Prostate gland (tissue), 2 donors: ENCODE data around the gene KIAA1671. TPM values are rescaled to one million over a fixed set of nuclear protein-coding genes. Genes with fewer than 3 reads are reported as not detected.

Source experiments
- DNase-seq: peaks from one replicate; pipeline ENCODE4 v3.0.0-alpha.2; 2019; ENCODE audit warnings: low spot score
- H3K27ac ChIP-seq, 2 donors: fragments of 200-600 bp; sonication (generic); 2 replicates each; pipeline ENCODE4 v1.5.1; 2017 to 2019
- H3K27me3 ChIP-seq: fragments of 200-600 bp; sonication (generic); replicated peaks from 2 replicates; pipeline ENCODE4 v1.5.1; 2019; ENCODE audit not compliant: insufficient read depth
- H3K36me3 ChIP-seq, 2 donors: fragments of 200-600 bp; sonication (generic); 1 replicate in 1 of 2; 2 replicates in 1 of 2; pipeline versions ENCODE4 v1.5.1 to v1.8.1; 2017 to 2019
- H3K4me1 ChIP-seq: fragments of 200-600 bp; sonication (generic); replicated peaks from 2 replicates; pipeline ENCODE4 v1.5.1; 2019
- H3K4me3 ChIP-seq, 2 donors: fragments of 200-600 bp; sonication (generic); 2 replicates each; pipeline ENCODE4 v1.5.1; 2017 to 2019
- H3K9me3 ChIP-seq: fragments of 200-600 bp; sonication (generic); 2 replicates; pipeline ENCODE4 v1.5.1; 2017
- CTCF ChIP-seq, 4 experiments: fragments of 200-600 bp in 2 of 4; fragments of 450-650 bp in 2 of 4; sonication (generic) in 2 of 4; IDR thresholded peaks; 1 replicate in 3 of 4; 2 replicates in 1 of 4; pipeline ENCODE4 v1.5.1; 2016 to 2019; ENCODE audit warnings: antibody characterized with exemption in 4 of 4, mild to moderate bottlenecking in 2 of 4, moderate library complexity in 2 of 4
- POLR2A ChIP-seq: fragments of 450-650 bp; IDR thresholded peaks from one replicate; pipeline ENCODE4 v1.6.1; 2016; ENCODE audit warnings: antibody characterized with exemption, mild to moderate bottlenecking
- POLR2AphosphoS5 ChIP-seq: sonication (generic); formaldehyde crosslinking; IDR thresholded peaks from one replicate; pipeline ENCODE4 v1.6.1; 2017; ENCODE audit warnings: antibody characterized with exemption
- WGBS: methylation state at CpG from one replicate; pipeline ENCODE4 v1.1.5; 2018; 5-methylcytosine and 5-hydroxymethylcytosine counted together
- intact Hi-C: fragments of 100-400 bp; cut with DNase I; formaldehyde crosslinking; loops from one replicate; pipeline ENCODE4 v1.14.2; 2022
- total RNA-seq, 2 donors: library from RNA; depleted of rRNA; stranded (reverse); fragments of >200 nt; gene quantifications; one replicate each; pipeline ENCODE4 v1.1.0, GENCODE V29; 2016

The KIAA1671 gene
- total RNA-seq, 2 donors from 2014 or later, result 44.8 to 53.1 TPM

- no peak for DNase-seq
- intact Hi-C loops, result no loop called here
- Histone ChIP-seq H3K36me3 (no peaks in the 10 kb centered on the region), H3K4me3 (no peak overlapping the region), H3K9me3 (no peaks in the 10 kb centered on the region), H3K4me1 (peaks cover 8% of the 10 kb centered on the region), H3K27me3 (no peaks in the 10 kb centered on the region), H3K27ac (no peak overlapping the region)
- 91% methylated on average over 3 of the region's 3 CpGs for WGBS
- no peak for TF ChIP-seq POLR2A
- TF ChIP-seq CTCF (IDR thresholded peaks at IDR 0.05), result no peak
- no peak for TF ChIP-seq POLR2AphosphoS5
Observed at GRCh38 chr22:25123677-25124076, 171.2 kb downstream of the KIAA1671 start.

GRCh38 chr22:25125693-25126357, 173.3 kb downstream of the KIAA1671 start:
- Histone ChIP-seq H3K36me3 (no peaks in the 10 kb centered on the region), H3K4me3 (no peak overlapping the region), H3K9me3 (no peaks in the 10 kb centered on the region), H3K27me3 (no peaks in the 10 kb centered on the region), H3K27ac (no peak overlapping the region), H3K4me1 (no peaks in the 10 kb centered on the region)
- 40% methylated on average over 9 of the region's 9 CpGs for WGBS
- intact Hi-C loops, result no loop called here
- DNase-seq, result no peak
- no peak for TF ChIP-seq CTCF (IDR thresholded peaks at IDR 0.05)
- no peak for TF ChIP-seq POLR2AphosphoS5
- TF ChIP-seq POLR2A, result no peak

GRCh38 chr22:25126510-25126909, 174.0 kb downstream of the KIAA1671 start:
- Histone ChIP-seq H3K36me3 (no peaks in the 10 kb centered on the region), H3K27me3 (no peaks in the 10 kb centered on the region), H3K4me1 (no peaks in the 10 kb centered on the region), H3K4me3 (no peak overlapping the region), H3K27ac (no peak overlapping the region), H3K9me3 (no peaks in the 10 kb centered on the region)
- intact Hi-C loops, result no loop called here
- DNase-seq, result no peak
- no peak for TF ChIP-seq CTCF (IDR thresholded peaks at IDR 0.05)
- TF ChIP-seq POLR2AphosphoS5, result no peak
- 100% methylated on average over 1 of the region's 1 CpG for WGBS

GRCh38 chr22:25127318-25127717, 174.8 kb downstream of the KIAA1671 start:
- Histone ChIP-seq H3K4me1 (no peaks in the 10 kb centered on the region), H3K4me3 (no peak overlapping the region), H3K27me3 (no peaks in the 10 kb centered on the region), H3K36me3 (no peaks in the 10 kb centered on the region), H3K27ac (no peak overlapping the region), H3K9me3 (no peaks in the 10 kb centered on the region)
- no peak for DNase-seq
- TF ChIP-seq CTCF (IDR thresholded peaks at IDR 0.05) (no peak), POLR2A (no peak), POLR2AphosphoS5 (no peak)
- 39% methylated on average over 6 of the region's 6 CpGs for WGBS
- intact Hi-C loops, result no loop called here

- no peaks in the 10 kb centered on the region for H3K36me3 ChIP-seq
- peaks cover 13% of the 10 kb centered on the region for H3K4me1 ChIP-seq
- TF ChIP-seq POLR2AphosphoS5 (no peak), CTCF (IDR thresholded peaks at IDR 0.05) (no peak), POLR2A (no peak)
- no peaks in the 10 kb centered on the region for H3K9me3 ChIP-seq
- WGBS, result 81% methylated on average over 6 of the region's 6 CpGs
- no peaks in the 10 kb centered on the region for H3K27me3 ChIP-seq
- intact Hi-C loops, result no loop called here
- H3K27ac ChIP-seq, result no peak overlapping the region
- no peak overlapping the region for H3K4me3 ChIP-seq
- DNase-seq, result no peak
Observed at GRCh38 chr22:25130462-25130861, 177.9 kb downstream of the KIAA1671 start.
